GM18507 (cell line): ENCODE measurements around the gene MBD3L5.
"Not testable (repeated sequence)": the region's sequence is repeated elsewhere in the genome, so short reads cannot be mapped to it uniquely, and the experiment has no call there.

Experiments
- DNase-seq: peaks from one replicate; pipeline ENCODE4 v3.0.0; 2011; ENCODE audit warnings: low read depth; ENCODE audit not compliant: insufficient read length; ENCODE audit errors: extremely low spot score
- FAIRE-seq: peaks from 2 replicates; lab custom pipeline; 2011; peaks lifted over from hg19 to GRCh38; lab: Jason Lieb, UNC

MBD3L5 gene

GRCh38 chr19:7030278-7030677 lies at the start of gene MBD3L5:
TSS of gene MBD3L5 (plus strand) at chr19:7030578. CDS start at chr19:7030612, 34 bp downstream.
- FAIRE-seq, DNase-seq: not testable (repeated sequence)

DNA sequence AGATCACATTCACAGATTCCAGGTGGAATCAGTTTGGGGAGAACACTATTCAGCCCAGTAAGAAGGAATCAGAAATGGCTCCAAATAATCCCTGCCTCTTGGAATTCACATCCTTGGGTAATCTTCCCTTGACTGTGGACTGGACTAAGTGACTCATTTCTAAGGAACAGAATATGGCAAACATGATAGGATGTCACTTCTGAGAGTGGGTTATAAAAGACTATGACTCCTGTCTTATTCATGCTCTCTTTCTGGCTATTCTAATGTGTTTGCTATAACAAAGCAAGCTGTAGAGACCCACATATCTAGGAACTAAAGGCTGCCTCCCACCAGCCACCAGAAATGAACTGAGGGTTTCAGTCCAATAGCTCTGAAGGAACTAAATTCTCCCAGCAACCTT lies 46.9 kb upstream of the MBD3L5 start:
- DNase-seq, result no peak
- FAIRE-seq, result no peak

DNA sequence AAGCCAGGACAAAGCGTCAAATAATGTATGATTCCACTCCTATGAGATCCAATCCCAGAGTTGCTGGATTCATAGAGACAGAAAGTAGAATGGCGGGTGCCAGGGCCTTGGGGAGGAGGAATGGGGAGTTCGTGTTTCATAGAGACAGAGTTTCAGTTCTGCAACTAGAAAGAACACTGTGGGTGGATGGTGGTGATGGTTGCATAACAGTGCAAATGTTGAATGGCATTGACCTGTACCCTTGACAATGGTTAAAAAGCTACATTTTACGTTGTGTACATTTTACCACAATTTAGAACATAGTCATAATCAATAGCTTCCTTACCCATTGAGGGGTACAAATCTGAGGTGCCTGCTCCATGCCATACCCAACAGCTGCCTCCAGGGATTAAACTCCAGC lies 42.5 kb upstream of the MBD3L5 start:
- DNase-seq, result no peak
- FAIRE-seq, result peak; percentile 18

- DNase-seq, result no peak
- FAIRE-seq, result no peak
Observed at GRCh38 chr19:6988257-6988656, 42.1 kb upstream of the MBD3L5 start.

- DNase-seq (no peak), FAIRE-seq (no peak)
Observed at GRCh38 chr19:6995054-6995453, 35.3 kb upstream of the MBD3L5 start.

- FAIRE-seq (no peak), DNase-seq (no peak)
Observed at GRCh38 chr19:6996810-6997209, 33.6 kb upstream of the MBD3L5 start.

GRCh38 chr19:6997679-6998445 lies 32.5 kb upstream of the MBD3L5 start:
- no peak for DNase-seq
- FAIRE-seq, result no peak

DNA sequence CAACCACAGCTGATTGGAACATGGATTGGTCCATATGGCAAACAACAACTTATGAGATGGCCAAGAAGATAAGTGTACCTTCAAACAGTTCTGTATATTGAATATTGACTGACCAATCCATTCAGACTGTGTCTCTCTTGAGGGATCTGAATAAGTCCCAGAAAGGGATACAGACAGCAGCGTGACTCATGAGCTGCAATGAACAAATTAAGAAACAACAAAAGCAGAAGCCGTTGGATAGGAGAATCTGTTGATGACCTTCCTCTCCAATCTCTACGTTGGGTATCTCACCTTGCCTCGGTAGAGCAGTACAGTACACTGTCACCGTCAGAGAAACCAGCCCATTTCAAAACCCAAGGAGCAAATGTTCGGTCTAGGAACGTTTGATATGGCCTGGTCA lies 30.4 kb upstream of the MBD3L5 start:
- FAIRE-seq (no peak), DNase-seq (no peak)

DNA sequence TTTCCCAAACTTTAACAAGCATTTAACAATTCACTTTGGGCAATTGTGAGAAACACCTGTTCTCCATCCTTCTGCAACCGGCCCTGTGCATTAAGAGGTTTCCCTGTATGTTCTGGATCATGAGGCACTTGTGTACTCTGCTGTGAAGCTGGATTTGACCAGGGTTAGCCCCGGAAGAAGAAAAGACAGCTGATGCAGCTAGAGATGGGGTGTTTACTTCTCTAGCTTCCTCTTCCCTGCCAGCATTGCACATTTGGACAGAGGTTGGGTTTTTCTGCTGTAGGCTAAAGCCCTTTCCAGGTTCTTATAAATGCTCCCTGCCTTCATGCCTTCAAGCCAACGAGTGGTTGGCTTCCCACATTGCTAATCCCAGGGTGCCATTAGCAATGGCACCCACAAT lies 30.0 kb upstream of the MBD3L5 start:
- FAIRE-seq (no peak), DNase-seq (no peak)

DNA sequence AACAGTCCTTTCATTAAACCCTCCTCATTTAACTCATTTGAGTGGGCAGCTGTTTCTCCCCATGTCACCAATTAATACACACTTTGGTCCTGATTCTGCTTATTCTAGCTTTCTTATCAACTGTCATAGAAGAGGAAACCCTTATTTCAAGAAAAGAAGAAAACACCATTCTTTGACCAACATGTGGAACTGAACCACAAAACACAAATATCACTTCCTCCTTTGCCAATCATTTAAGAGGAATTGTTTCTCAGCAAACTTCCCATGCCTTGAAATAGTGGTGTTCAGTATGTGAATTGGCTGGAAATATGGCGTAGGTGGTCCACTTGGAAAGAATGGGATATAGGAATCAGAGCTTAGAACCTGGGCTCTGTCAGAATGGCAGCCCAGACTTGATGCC lies 29.6 kb upstream of the MBD3L5 start:
- FAIRE-seq, result no peak

GRCh38 chr19:7004313-7004931 lies 26.0 kb upstream of the MBD3L5 start:
- peak; percentile 74 for FAIRE-seq

More for the DNA sequence above, 29.6 kb upstream of the MBD3L5 start:
- DNase-seq, result no peak

GRCh38 chr19:7006135-7006704 lies 24.2 kb upstream of the MBD3L5 start:
- no peak for FAIRE-seq
- DNase-seq, result no peak

More at GRCh38 chr19:7004313-7004931, 26.0 kb upstream of the MBD3L5 start:
- peak; percentile 39 for DNase-seq

DNA sequence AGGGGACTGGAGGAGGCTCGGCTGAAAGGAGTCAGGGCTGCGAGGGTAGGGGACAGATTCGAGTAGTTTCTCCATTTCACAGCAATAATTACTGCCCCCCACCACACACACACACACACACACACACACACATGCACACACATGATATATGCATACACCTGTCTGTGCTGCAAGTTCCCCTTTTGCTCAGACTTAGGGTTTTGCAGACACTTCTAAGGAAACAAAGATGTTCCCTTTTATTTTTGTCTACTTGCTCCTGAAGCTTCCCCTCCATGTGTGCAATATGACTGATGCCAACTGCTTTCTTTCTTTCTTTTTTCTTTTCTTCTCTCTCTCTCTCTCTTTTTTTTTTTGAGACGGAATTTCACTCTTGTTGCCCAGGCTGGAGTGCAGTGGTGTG lies 22.5 kb upstream of the MBD3L5 start:
- FAIRE-seq (no peak), DNase-seq (no peak)

DNA sequence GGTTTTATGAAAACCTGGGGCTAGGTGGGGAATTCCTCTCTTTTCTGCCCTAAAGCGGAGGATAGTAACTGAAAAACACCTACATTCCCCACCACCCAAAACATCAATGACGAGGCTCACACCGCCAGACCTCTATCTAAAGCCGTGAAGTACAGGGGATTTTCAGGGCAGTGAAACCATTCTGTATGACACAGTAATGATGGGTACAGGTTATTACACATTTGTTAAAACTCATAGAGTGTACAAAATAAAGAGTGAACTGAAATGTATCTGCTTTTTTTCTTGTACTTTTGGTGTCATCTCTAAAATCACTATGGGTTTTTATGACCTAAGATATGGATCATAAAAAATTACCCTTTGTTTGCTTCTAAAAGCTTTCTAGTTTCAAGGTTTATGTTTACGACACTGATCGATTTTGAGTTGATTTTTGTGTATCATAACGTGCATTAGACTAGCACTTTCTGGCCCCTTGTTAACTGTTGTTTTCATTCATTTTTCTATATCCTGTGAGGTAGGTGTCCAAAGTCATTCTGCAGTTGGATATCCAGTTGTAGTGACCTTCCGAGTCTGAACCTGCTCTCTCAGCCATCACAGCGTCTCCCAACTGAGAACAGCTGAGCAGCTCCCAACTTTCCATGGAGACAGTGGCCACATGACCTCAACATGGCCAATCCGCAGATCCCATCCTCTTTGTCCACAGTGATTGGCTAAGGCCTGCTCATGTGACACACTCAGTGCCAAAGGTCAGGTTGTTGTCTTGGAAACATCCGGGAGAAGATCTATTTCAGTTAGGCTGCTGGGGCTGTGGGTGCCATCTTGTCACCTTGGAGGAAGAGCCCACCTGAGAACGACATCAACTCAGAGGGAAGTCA lies 19.4 kb upstream of the MBD3L5 start:
- DNase-seq (no peak), FAIRE-seq (peak; percentile 75)

DNA sequence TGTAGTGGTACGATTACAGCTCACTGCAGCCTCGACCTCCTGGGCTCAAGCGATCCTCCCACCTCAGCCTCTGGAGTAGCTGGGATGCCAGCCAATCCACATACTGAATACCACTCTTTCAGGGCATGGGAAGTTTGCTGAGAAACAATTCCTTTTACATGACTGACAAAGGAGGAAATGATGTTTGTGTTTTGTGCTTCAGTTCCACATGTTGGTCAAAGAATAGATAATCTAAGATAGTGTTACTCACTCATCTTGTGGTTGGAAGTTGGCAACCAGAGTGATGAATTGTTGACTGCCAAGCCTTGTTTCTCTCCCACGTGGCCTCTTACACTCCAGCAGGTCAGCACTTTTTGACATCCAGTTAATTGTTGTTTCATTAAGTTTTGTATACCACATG lies 16.7 kb upstream of the MBD3L5 start:
- FAIRE-seq (no peak), DNase-seq (no peak)

GRCh38 chr19:7018828-7019227 lies 11.6 kb upstream of the MBD3L5 start:
- FAIRE-seq (no peak), DNase-seq (no peak)

GRCh38 chr19:7021331-7021730 lies 9.0 kb upstream of the MBD3L5 start, which contains the start of gene MBD3L2B:
TSS of gene MBD3L2B (minus strand) at chr19:7021431. CDS start at chr19:7021397, 34 bp downstream.
- not testable (repeated sequence) for DNase-seq, FAIRE-seq

GRCh38 chr19:7028790-7029189 lies 1.6 kb upstream of the MBD3L5 start:
- FAIRE-seq, DNase-seq: not testable (repeated sequence)

DNA sequence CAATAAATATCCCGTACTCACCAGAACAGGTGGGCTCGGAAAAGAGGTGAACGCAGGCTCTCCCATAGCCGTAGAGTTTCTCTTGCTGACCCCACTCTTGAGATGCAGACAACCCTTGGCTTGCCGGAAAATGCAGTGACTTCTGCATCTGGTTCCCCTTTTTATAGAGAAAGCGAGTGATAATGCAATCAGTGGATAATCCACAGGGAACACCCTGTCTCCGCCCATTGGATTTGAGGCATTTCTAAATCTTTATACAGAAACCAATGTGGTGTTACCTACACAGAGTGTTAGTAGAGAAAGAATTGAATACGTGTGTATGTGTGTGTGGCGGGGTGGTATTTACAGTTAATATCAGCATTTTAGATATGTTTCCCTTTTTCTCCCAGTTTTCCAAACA lies 9.7 kb downstream of the MBD3L5 start, which contains the start of gene MBD3L4:
Gene MBD3L4, minus strand, starts transcription at position 101 of the 400 bp plus-strand sequence. Its CDS starts 35 bp downstream, at position 66.
- FAIRE-seq, result not testable (repeated sequence)

More for the DNA sequence above, 9.7 kb downstream of the MBD3L5 start, which contains the start of gene MBD3L4:
- not testable (repeated sequence) for DNase-seq
